Liver (tissue), 9 donors: ENCODE data around the gene ST6GALNAC4. TPM values are rescaled to one million over a fixed set of nuclear protein-coding genes. Genes with fewer than 3 reads are reported as not detected.

Experiments used
- DNase-seq: peaks from one replicate; pipeline ENCODE4 v3.0.0-alpha.2; 2017; ENCODE audit warnings: low spot score
- H3K27ac ChIP-seq, 2 donors: one replicate each; pipeline ENCODE4 v1.7.0; 2013; ENCODE audit warnings: inconsistent platforms in 2 of 2, low read length in 2 of 2, control low read depth in 1 of 2, low read depth in 1 of 2, mild to moderate bottlenecking in 1 of 2
- H3K27me3 ChIP-seq, 4 donors: one replicate each; pipeline versions ENCODE4 v1.6.1 to v1.7.0; 2013; ENCODE audit warnings: low read length in 3 of 4, inconsistent platforms in 1 of 4, mild to moderate bottlenecking in 1 of 4, moderate library complexity in 1 of 4; ENCODE audit not compliant: control insufficient read depth in 4 of 4, insufficient read depth in 4 of 4
- H3K36me3 ChIP-seq, 4 donors: one replicate each; pipeline versions ENCODE4 v1.6.1 to v1.7.0; 2013; ENCODE audit warnings: low read length in 3 of 4, mild to moderate bottlenecking in 3 of 4, low read depth in 1 of 4, moderate library complexity in 1 of 4; ENCODE audit not compliant: control insufficient read depth in 4 of 4, insufficient read depth in 3 of 4
- H3K4me1 ChIP-seq, 4 donors: one replicate each; pipeline versions ENCODE4 v1.6.1 to v1.7.0; 2013; ENCODE audit warnings: low read length in 3 of 4, mild to moderate bottlenecking in 3 of 4, moderate library complexity in 1 of 4; ENCODE audit not compliant: control insufficient read depth in 4 of 4, insufficient read depth in 4 of 4
- H3K4me3 ChIP-seq, 3 donors: one replicate each; pipeline versions ENCODE4 v1.6.1 to v1.7.0; 2013; ENCODE audit warnings: low read length in 3 of 3, control low read depth in 1 of 3, low read depth in 1 of 3, mild to moderate bottlenecking in 1 of 3
- H3K9ac ChIP-seq, 2 donors: one replicate each; pipeline ENCODE4 v1.7.0; 2013; ENCODE audit warnings: low read length in 2 of 2, mild to moderate bottlenecking in 2 of 2, moderate library complexity in 2 of 2, control low read depth in 1 of 2, low read depth in 1 of 2
- H3K9me3 ChIP-seq, 4 donors: one replicate each; pipeline versions ENCODE4 v1.6.1 to v1.7.0; 2013; ENCODE audit warnings: low read length in 3 of 4; ENCODE audit not compliant: control insufficient read depth in 4 of 4
- ATF3 ChIP-seq: IDR thresholded peaks from 2 replicates; pipeline ENCODE4 v1.6.1; 2016; ENCODE audit warnings: antibody characterized with exemption
- CTCF ChIP-seq: fragments of 150-350 bp; IDR thresholded peaks from 2 replicates; pipeline ENCODE4 v1.5.1; 2017; ENCODE audit warnings: improper control_type of control experiment, low read depth, low read length; ENCODE audit not compliant: missing input control
- FOXA1 ChIP-seq: IDR thresholded peaks from 2 replicates; pipeline ENCODE4 v1.6.1; 2016; ENCODE audit warnings: antibody characterized with exemption
- FOXA2 ChIP-seq: IDR thresholded peaks from 2 replicates; pipeline ENCODE4 v1.6.1; 2016; ENCODE audit warnings: antibody characterized with exemption
- GABPA ChIP-seq, 2 donors: IDR thresholded peaks in 1 of 2; conservative IDR thresholded peaks in 1 of 2; 2 replicates each; pipeline ENCODE4 v1.6.1; 2016; ENCODE audit warnings: antibody characterized with exemption in 2 of 2, mild to moderate bottlenecking in 1 of 2, moderate library complexity in 1 of 2
- HNF4A ChIP-seq, 2 donors: conservative IDR thresholded peaks; 2 replicates each; pipeline ENCODE4 v1.6.1; 2016; ENCODE audit warnings: antibody characterized with exemption in 2 of 2, mild to moderate bottlenecking in 2 of 2
- HNF4G ChIP-seq: IDR thresholded peaks from 2 replicates; pipeline ENCODE4 v1.6.1; 2016; ENCODE audit warnings: antibody characterized with exemption
- JUND ChIP-seq, 2 donors: IDR thresholded peaks; 2 replicates each; pipeline ENCODE4 v1.6.1; 2016; ENCODE audit warnings: antibody characterized with exemption in 2 of 2
- MAX ChIP-seq: IDR thresholded peaks from 2 replicates; pipeline ENCODE4 v1.6.1; 2016; ENCODE audit warnings: antibody characterized with exemption
- NR2F2 ChIP-seq: IDR thresholded peaks from 2 replicates; pipeline ENCODE4 v1.6.1; 2016; ENCODE audit warnings: antibody characterized with exemption
- RAD21 ChIP-seq, 2 donors: IDR thresholded peaks; 2 replicates each; pipeline ENCODE4 v1.6.1; 2016; ENCODE audit warnings: antibody characterized with exemption in 2 of 2, mild to moderate bottlenecking in 2 of 2
- REST ChIP-seq: IDR thresholded peaks from 2 replicates; pipeline ENCODE4 v1.6.1; 2016; ENCODE audit warnings: antibody characterized with exemption, mild to moderate bottlenecking
- RXRA ChIP-seq, 2 donors: IDR thresholded peaks; 2 replicates each; pipeline ENCODE4 v1.6.1; 2017 to 2018; ENCODE audit warnings: antibody characterized with exemption in 2 of 2, mild to moderate bottlenecking in 1 of 2
- SP1 ChIP-seq: IDR thresholded peaks from 2 replicates; pipeline ENCODE4 v1.6.1; 2018; ENCODE audit warnings: antibody characterized with exemption, mild to moderate bottlenecking
- TAF1 ChIP-seq: conservative IDR thresholded peaks from 2 replicates; pipeline ENCODE4 v1.6.1; 2016; ENCODE audit warnings: antibody characterized with exemption, mild to moderate bottlenecking
- YY1 ChIP-seq: IDR thresholded peaks from 2 replicates; pipeline ENCODE4 v1.6.1; 2016; ENCODE audit warnings: antibody characterized with exemption, mild to moderate bottlenecking
- WGBS: extraction: QIAGEN DNeasy Blood & Tissue Kit; methylation state at CpG from one replicate; pipeline ENCODE4 v1.1.7; 2013; 5-methylcytosine and 5-hydroxymethylcytosine counted together
- polyA plus RNA-seq, 2 donors: library from polyadenylated mRNA; stranded (reverse) in 1 of 2; unstranded in 1 of 2; fragments of 200-250 nt in 1 of 2; fragments of >200 nt in 1 of 2; fragmentation: Nextera tagmentation in 1 of 2; extraction: Ambion mirVana in 1 of 2; gene quantifications; one replicate each; pipeline versions ENCODE4 v1.2.1 to v1.2.3, GENCODE V29; 2013 to 2015
- total RNA-seq, 2 donors: library from RNA; depleted of rRNA; stranded (reverse); fragments of >200 nt; gene quantifications; one replicate each; pipeline ENCODE4 v1.2.3, GENCODE V29; 2014
- donor health status: healthy.
- donor health status: healthy.
- donor health status: healthy.
- donor health status: healthy.
- donor health status: healthy.

Gene ST6GALNAC4
- total and polyA plus RNA-seq, 4 donors = 2.5 to 83.7 (median 7.5) TPM

- TF ChIP-seq HNF4G (no peak), ATF3 (no peak), TAF1 (no peak), SP1 (no peak), YY1 (no peak), FOXA1 (no peak), CTCF (no peak), JUND (IDR thresholded peaks at IDR 0.05) (no peak), NR2F2 (no peak), REST (no peak), HNF4A (conservative IDR thresholded peaks at IDR 0.05) (no peak), MAX (no peak), FOXA2 (no peak), RXRA (IDR thresholded peaks at IDR 0.05) (no peak), GABPA (IDR thresholded peaks at IDR 0.05 in 1 of 2, conservative IDR thresholded peaks at IDR 0.05 in 1 of 2) (no peak), RAD21 (IDR thresholded peaks at IDR 0.05) (no peak)
- peaks cover 0 to 18% (median 17%) of the 10 kb centered on the region in 4 donors for H3K4me1 ChIP-seq
- WGBS = 83% methylated on average over 6 of the region's 6 CpGs
- no peak for DNase-seq
- H3K27ac ChIP-seq = no peak overlapping the region
- no peak overlapping the region for H3K9ac ChIP-seq
- no peak overlapping the region for H3K4me3 ChIP-seq
- no peaks in the 10 kb centered on the region for H3K27me3 ChIP-seq
- peaks cover 25 to 55% (median 38%) of the 10 kb centered on the region in 4 donors for H3K36me3 ChIP-seq
- H3K9me3 ChIP-seq = peaks cover 0 to 6% (median 5%) of the 10 kb centered on the region in 4 donors
Observed at GRCh38 chr9:127892831-127893230, 24.0 kb downstream of the ST6GALNAC4 start.

- no peaks in the 10 kb centered on the region for H3K27me3 ChIP-seq
- peaks cover 30 to 64% (median 49%) of the 10 kb centered on the region in 4 donors for H3K36me3 ChIP-seq
- peaks cover 0 to 6% (median 5%) of the 10 kb centered on the region in 4 donors for H3K9me3 ChIP-seq
- H3K9ac ChIP-seq = no peak overlapping the region
- no peaks in the 10 kb centered on the region for H3K4me1 ChIP-seq
- no peak for TF ChIP-seq HNF4G
- H3K27ac ChIP-seq = no peak overlapping the region
- 97% methylated on average over 3 of the region's 3 CpGs for WGBS
- H3K4me3 ChIP-seq = no peak overlapping the region
- no peak for DNase-seq
Observed at GRCh38 chr9:127890053-127890452, 26.8 kb downstream of the ST6GALNAC4 start.
